Ascending aorta (tissue), 2 donors: Measurements from ENCODE around the gene KCNN4. TPM values are rescaled to one million over a fixed set of nuclear protein-coding genes. Genes with fewer than 3 reads are reported as not detected.
A peak's percentile ranks its signal among the peaks of the same experiment; 100 is the strongest.

Experiments
- DNase-seq, 2 donors: peaks; one replicate each; pipeline ENCODE4 v3.0.0-alpha.2; 2019; ENCODE audit warnings: low spot score in 2 of 2
- H3K27ac ChIP-seq, 2 donors: fragments of 200-600 bp; sonication (generic); one replicate each; pipeline ENCODE4 v1.5.1; 2016 to 2017; ENCODE audit warnings: mild to moderate bottlenecking in 1 of 2
- H3K27me3 ChIP-seq: fragments of 200-600 bp; sonication (generic); one replicate; pipeline ENCODE4 v1.5.1; 2017
- H3K36me3 ChIP-seq, 2 donors: fragments of 200-600 bp; sonication (generic); one replicate each; pipeline ENCODE4 v1.5.1; 2016
- H3K4me1 ChIP-seq, 2 donors: fragments of 200-600 bp; sonication (generic); one replicate each; pipeline ENCODE4 v1.5.1; 2016 to 2017; ENCODE audit warnings: mild to moderate bottlenecking in 1 of 2
- H3K4me3 ChIP-seq, 2 donors: fragments of 200-600 bp; sonication (generic); one replicate each; pipeline ENCODE4 v1.5.1; 2016 to 2017; ENCODE audit warnings: mild to moderate bottlenecking in 1 of 2
- H3K9me3 ChIP-seq, 2 donors: fragments of 200-600 bp; sonication (generic); one replicate each; pipeline ENCODE4 v1.5.1; 2016
- intact Hi-C: fragments of 100-400 bp; cut with DNase I; formaldehyde crosslinking; loops from one replicate; pipeline ENCODE4 v1.15.1; 2023
- total RNA-seq: library from RNA; depleted of rRNA; stranded (reverse); fragments of >200 nt; gene quantifications from one replicate; pipeline ENCODE4 v1.1.0, GENCODE V29; 2016
- TF ChIP-seq, protein P1 (sequence below), 3 experiments: fragments of 200-600 bp in 2 of 3; fragments of 450-650 bp in 1 of 3; sonication (generic) in 2 of 3; IDR thresholded peaks; one replicate each; pipeline ENCODE4 v1.5.1; 2016 to 2019; ENCODE audit warnings: antibody characterized with exemption in 3 of 3, mild to moderate bottlenecking in 1 of 3, moderate library complexity in 1 of 3

The KCNN4 gene
- total RNA-seq, 1 donor from 2014 or later = 2.3 TPM

GRCh38 chr19:43763473-43763939 is 17.3 kb downstream of the KCNN4 start:
- no peak overlapping the region for H3K4me3 ChIP-seq
- intact Hi-C loops = no loop called here
- H3K4me1 ChIP-seq = peaks cover 6 to 23% of the 10 kb centered on the region in 2 donors
- H3K9me3 ChIP-seq = no peaks in the 10 kb centered on the region
- DNase-seq = peak in 1 of 2 donors; percentile 72
- H3K36me3 ChIP-seq = no peaks in the 10 kb centered on the region
- TF ChIP-seq, protein P1, sequence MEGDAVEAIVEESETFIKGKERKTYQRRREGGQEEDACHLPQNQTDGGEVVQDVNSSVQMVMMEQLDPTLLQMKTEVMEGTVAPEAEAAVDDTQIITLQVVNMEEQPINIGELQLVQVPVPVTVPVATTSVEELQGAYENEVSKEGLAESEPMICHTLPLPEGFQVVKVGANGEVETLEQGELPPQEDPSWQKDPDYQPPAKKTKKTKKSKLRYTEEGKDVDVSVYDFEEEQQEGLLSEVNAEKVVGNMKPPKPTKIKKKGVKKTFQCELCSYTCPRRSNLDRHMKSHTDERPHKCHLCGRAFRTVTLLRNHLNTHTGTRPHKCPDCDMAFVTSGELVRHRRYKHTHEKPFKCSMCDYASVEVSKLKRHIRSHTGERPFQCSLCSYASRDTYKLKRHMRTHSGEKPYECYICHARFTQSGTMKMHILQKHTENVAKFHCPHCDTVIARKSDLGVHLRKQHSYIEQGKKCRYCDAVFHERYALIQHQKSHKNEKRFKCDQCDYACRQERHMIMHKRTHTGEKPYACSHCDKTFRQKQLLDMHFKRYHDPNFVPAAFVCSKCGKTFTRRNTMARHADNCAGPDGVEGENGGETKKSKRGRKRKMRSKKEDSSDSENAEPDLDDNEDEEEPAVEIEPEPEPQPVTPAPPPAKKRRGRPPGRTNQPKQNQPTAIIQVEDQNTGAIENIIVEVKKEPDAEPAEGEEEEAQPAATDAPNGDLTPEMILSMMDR (IDR thresholded peaks at IDR 0.05) = no peak
- no peaks in the 10 kb centered on the region for H3K27me3 ChIP-seq
- peak overlapping the region; percentile 57 to 76 for H3K27ac ChIP-seq

GRCh38 chr19:43762814-43763213 is 18.0 kb downstream of the KCNN4 start:
- Histone ChIP-seq H3K4me3 (no peak overlapping the region), H3K27me3 (no peaks in the 10 kb centered on the region), H3K4me1 (peaks cover 6 to 23% of the 10 kb centered on the region in 2 donors), H3K27ac (peak overlapping the region; percentile 57 to 76), H3K9me3 (no peaks in the 10 kb centered on the region), H3K36me3 (no peaks in the 10 kb centered on the region)
- intact Hi-C loops = no loop called here
- TF ChIP-seq, protein P1 (IDR thresholded peaks at IDR 0.05) = no peak
- no peak for DNase-seq

- Histone ChIP-seq H3K36me3 (no peaks in the 10 kb centered on the region), H3K4me1 (peaks cover 6 to 23% of the 10 kb centered on the region in 2 donors), H3K27me3 (no peaks in the 10 kb centered on the region), H3K27ac (no peak overlapping the region), H3K4me3 (no peak overlapping the region), H3K9me3 (no peaks in the 10 kb centered on the region)
- TF ChIP-seq, protein P1 (IDR thresholded peaks at IDR 0.05) = no peak
- DNase-seq = no peak
- intact Hi-C loops = no loop called here
Observed at GRCh38 chr19:43760941-43761340, 19.8 kb downstream of the KCNN4 start.

DNA sequence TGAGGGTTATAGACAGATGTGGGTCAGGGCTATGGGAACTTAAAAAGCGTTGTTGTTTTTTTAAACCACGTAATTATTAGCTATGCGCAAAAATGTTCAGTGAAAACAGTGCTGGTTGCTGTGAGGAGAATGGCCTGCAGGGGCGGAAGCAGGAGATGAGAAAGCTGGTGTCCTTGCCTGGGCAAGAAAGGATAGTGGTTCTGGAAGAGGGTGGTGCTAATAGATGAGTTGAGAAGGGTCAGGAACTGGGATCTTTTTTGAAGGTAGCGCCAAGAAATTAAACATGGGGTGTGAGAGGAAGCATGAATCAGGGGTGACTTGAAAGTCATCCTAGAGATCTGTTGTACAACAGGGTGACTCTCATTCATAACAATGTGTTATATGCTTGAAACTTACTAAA is 21.3 kb downstream of the KCNN4 start:
- no peaks in the 10 kb centered on the region for H3K9me3 ChIP-seq
- peaks cover 6 to 20% of the 10 kb centered on the region in 2 donors for H3K4me1 ChIP-seq
- no peak overlapping the region for H3K4me3 ChIP-seq
- no peaks in the 10 kb centered on the region for H3K36me3 ChIP-seq
- H3K27me3 ChIP-seq = no peaks in the 10 kb centered on the region
- TF ChIP-seq, protein P1 (IDR thresholded peaks at IDR 0.05) = no peak
- no peak for DNase-seq
- intact Hi-C loops = loop anchor here (10.0 kb wide), 1 partner anchor 175 kb away; the partner anchor contains the start of gene ZNF45
- H3K27ac ChIP-seq = no peak overlapping the region

GRCh38 chr19:43755256-43755801 is 25.4 kb downstream of the KCNN4 start:
- H3K4me1 ChIP-seq = peaks cover 3 to 26% of the 10 kb centered on the region in 2 donors
- H3K9me3 ChIP-seq = no peaks in the 10 kb centered on the region
- no peaks in the 10 kb centered on the region for H3K27me3 ChIP-seq
- H3K36me3 ChIP-seq = peaks cover 4 to 6% of the 10 kb centered on the region in 2 donors
- intact Hi-C loops = loop anchor here (1.0 to 10.0 kb wide), 3 partner anchors 71 to 179 kb away; partner anchors contain the start of genes ZNF283 and ZNF45
- TF ChIP-seq, protein P1 (IDR thresholded peaks at IDR 0.05) = no peak
- H3K27ac ChIP-seq = peak overlapping the region; percentile 99
- DNase-seq = peak in 1 of 2 donors; percentile 84
- peak overlapping the region; percentile 77 to 92 for H3K4me3 ChIP-seq
